Measurements from ENCODE around the gene LIPA.
A peak's percentile ranks its signal among the peaks of the same experiment; 100 is the strongest.
"Not testable (repeated sequence)": the region's sequence is repeated elsewhere in the genome, so short reads cannot be mapped to it uniquely, and the experiment has no call there.

Gene LIPA

GRCh38 chr10:89285303-89285702 is 33.7 kb upstream of the LIPA start:
- Histone ChIP-seq H3K4me2 (ENCODE audit: low read length, poor library complexity, severe bottlenecking) (peak overlapping the region; percentile 34), H3K18ac (ENCODE audit: low read depth in 1 of 2, low read length in 2 of 2) (peak overlapping the region in 1 of 2 experiments; percentile 68), H3K9ac (ENCODE audit: low read length) (peak overlapping the region; percentile 90), H3K27ac (ENCODE audit: low read length, poor library complexity, severe bottlenecking) (peak overlapping the region; percentile 87), H3K4me1 (ENCODE audit: control insufficient read depth, insufficient read depth, low read depth, low read length) (peaks cover 10% of the 10 kb centered on the region), H2BK12ac (ENCODE audit: low read length in 2 of 2) (peak overlapping the region in 1 of 2 experiments; percentile 48), H4K8ac (ENCODE audit: low read length) (peak overlapping the region; percentile 54), H2AK5ac (ENCODE audit: low read length, severe bottlenecking) (peak overlapping the region; percentile 54)
- not testable (repeated sequence) for H4K91ac ChIP-seq (ENCODE audit: low read length); DNase-seq; H2AFZ ChIP-seq (ENCODE audit: low read depth, low read length); H3K14ac ChIP-seq (ENCODE audit: low read length in 2 of 2); H3K9me3 ChIP-seq (ENCODE audit: control insufficient read depth, low read length); H2BK15ac ChIP-seq (ENCODE audit: low read depth, poor library complexity, severe bottlenecking); H3K4ac ChIP-seq (ENCODE audit: low read depth in 1 of 2, low read length in 2 of 2); H2BK120ac ChIP-seq (ENCODE audit: low read depth, low read length); H3K27me3 ChIP-seq (ENCODE audit: control insufficient read depth in 1 of 2, insufficient read depth in 1 of 2, low read length in 2 of 2); H3K79me1 ChIP-seq (replicated peaks; ENCODE audit: low read length, poor library complexity, severe bottlenecking); H3K4me3 ChIP-seq (ENCODE audit: insufficient read depth in 1 of 2, low read depth in 1 of 2, low read length in 2 of 2); H3K36me3 ChIP-seq (ENCODE audit: control insufficient read depth in 1 of 2, insufficient read depth in 2 of 2, low read depth in 1 of 2, low read length in 2 of 2); H3K23ac ChIP-seq (ENCODE audit: low read length in 2 of 2); H2BK5ac ChIP-seq (ENCODE audit: low read depth, low read length, poor library complexity, severe bottlenecking)
- whole genome bisulfite sequencing, result 67% methylated on average over 4 of the region's 4 CpGs

DNA sequence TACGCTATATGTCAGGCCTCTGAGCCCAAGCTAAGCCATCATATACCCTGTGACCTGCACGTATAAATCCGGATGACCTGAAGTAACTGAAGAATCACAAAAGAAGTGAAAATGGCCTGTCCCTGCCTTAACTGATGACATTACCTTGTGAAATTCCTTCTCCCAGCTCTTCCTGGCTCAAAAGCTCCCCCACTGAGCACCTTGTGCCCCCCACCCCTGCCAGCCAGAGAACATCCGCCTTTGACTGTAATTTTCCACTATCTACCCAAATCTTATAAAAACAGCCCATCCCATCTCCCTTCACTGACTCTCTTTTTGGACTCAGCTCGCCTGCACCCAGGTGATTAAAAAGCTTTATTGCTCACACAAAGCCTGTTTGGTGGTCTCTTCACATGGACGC is 33.1 kb upstream of the LIPA start:
- Histone ChIP-seq H2BK5ac (ENCODE audit: low read depth, low read length, poor library complexity, severe bottlenecking) (peak overlapping the region; percentile 73), H3K9ac (ENCODE audit: low read length) (peak overlapping the region; percentile 90), H3K18ac (ENCODE audit: low read depth in 1 of 2, low read length in 2 of 2) (peak overlapping the region; percentile 52 to 54), H3K4me2 (ENCODE audit: low read length, poor library complexity, severe bottlenecking) (peak overlapping the region; percentile 50), H3K4me1 (ENCODE audit: control insufficient read depth, insufficient read depth, low read depth, low read length) (peaks cover 10% of the 10 kb centered on the region), H2AK5ac (ENCODE audit: low read length, severe bottlenecking) (peak overlapping the region; percentile 73), H3K14ac (ENCODE audit: low read length in 2 of 2) (peak overlapping the region in 1 of 2 experiments; percentile 15), H3K27ac (ENCODE audit: low read length, poor library complexity, severe bottlenecking) (peak overlapping the region; percentile 87), H4K91ac (ENCODE audit: low read length) (peak overlapping the region; percentile 39)
- not testable (repeated sequence) for H4K8ac ChIP-seq (ENCODE audit: low read length); DNase-seq; H3K27me3 ChIP-seq (ENCODE audit: control insufficient read depth in 1 of 2, insufficient read depth in 1 of 2, low read length in 2 of 2); H3K23ac ChIP-seq (ENCODE audit: low read length in 2 of 2); H2BK120ac ChIP-seq (ENCODE audit: low read depth, low read length); H3K4me3 ChIP-seq (ENCODE audit: insufficient read depth in 1 of 2, low read depth in 1 of 2, low read length in 2 of 2); H3K36me3 ChIP-seq (ENCODE audit: control insufficient read depth in 1 of 2, insufficient read depth in 2 of 2, low read depth in 1 of 2, low read length in 2 of 2); H3K9me3 ChIP-seq (ENCODE audit: control insufficient read depth, low read length); H2BK15ac ChIP-seq (ENCODE audit: low read depth, poor library complexity, severe bottlenecking); H3K4ac ChIP-seq (ENCODE audit: low read depth in 1 of 2, low read length in 2 of 2); H3K79me1 ChIP-seq (replicated peaks; ENCODE audit: low read length, poor library complexity, severe bottlenecking); H2BK12ac ChIP-seq (ENCODE audit: low read length in 2 of 2); H2AFZ ChIP-seq (ENCODE audit: low read depth, low read length)
- WGBS, result 80% methylated on average over 6 of the region's 6 CpGs

DNA sequence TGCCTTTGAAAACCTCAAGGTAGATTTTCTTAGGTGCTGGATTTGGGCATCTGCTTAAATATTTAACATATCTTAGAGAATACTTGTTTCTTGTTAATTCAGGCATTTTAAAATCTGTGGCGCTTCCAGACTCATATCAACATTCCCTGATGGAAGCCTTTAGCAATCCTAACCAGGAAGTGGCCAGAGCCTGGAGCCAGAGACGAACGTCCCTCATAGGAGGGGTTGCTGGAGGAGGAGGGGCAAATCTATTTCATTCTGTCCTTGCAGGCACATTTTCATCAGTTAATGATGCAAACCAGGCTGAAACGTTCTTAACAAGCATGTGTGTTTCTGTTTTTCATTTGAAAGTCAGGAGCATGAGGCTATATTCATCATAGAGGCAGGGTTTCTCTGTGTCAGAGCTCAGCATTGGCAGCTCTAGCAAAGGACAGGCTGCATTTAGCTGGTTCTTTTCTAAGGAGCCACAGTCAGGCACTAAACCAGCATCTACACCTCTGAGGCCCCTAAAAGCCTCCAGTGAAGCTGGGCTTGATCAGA is 32.4 kb upstream of the LIPA start:
- Histone ChIP-seq H4K8ac (ENCODE audit: low read length) (peak overlapping the region; percentile 91), H3K27me3 (ENCODE audit: control insufficient read depth in 1 of 2, insufficient read depth in 1 of 2, low read length in 2 of 2) (no peaks in the 10 kb centered on the region), H2BK15ac (ENCODE audit: low read depth, poor library complexity, severe bottlenecking) (no peak overlapping the region), H3K9ac (ENCODE audit: low read length) (peak overlapping the region; percentile 90), H3K36me3 (ENCODE audit: control insufficient read depth in 1 of 2, insufficient read depth in 2 of 2, low read depth in 1 of 2, low read length in 2 of 2) (no peaks in the 10 kb centered on the region), H3K79me1 (replicated peaks; ENCODE audit: low read length, poor library complexity, severe bottlenecking) (no peaks in the 10 kb centered on the region), H3K23ac (ENCODE audit: low read length in 2 of 2) (no peak overlapping the region), H3K4ac (ENCODE audit: low read depth in 1 of 2, low read length in 2 of 2) (peak overlapping the region; percentile 49 to 94), H4K91ac (ENCODE audit: low read length) (no peak overlapping the region), H3K18ac (ENCODE audit: low read depth in 1 of 2, low read length in 2 of 2) (peak overlapping the region in 1 of 2 experiments; percentile 37), H2AK5ac (ENCODE audit: low read length, severe bottlenecking) (no peak overlapping the region), H3K4me3 (ENCODE audit: insufficient read depth in 1 of 2, low read depth in 1 of 2, low read length in 2 of 2) (peak overlapping the region in 1 of 2 experiments; percentile 51), H3K4me2 (ENCODE audit: low read length, poor library complexity, severe bottlenecking) (peak overlapping the region; percentile 50), H2AFZ (ENCODE audit: low read depth, low read length) (no peak overlapping the region), H3K9me3 (ENCODE audit: control insufficient read depth, low read length) (no peaks in the 10 kb centered on the region), H2BK5ac (ENCODE audit: low read depth, low read length, poor library complexity, severe bottlenecking) (peak overlapping the region; percentile 87), H2BK120ac (ENCODE audit: low read depth, low read length) (peak overlapping the region; percentile 54), H3K4me1 (ENCODE audit: control insufficient read depth, insufficient read depth, low read depth, low read length) (peaks cover 10% of the 10 kb centered on the region), H3K27ac (ENCODE audit: low read length, poor library complexity, severe bottlenecking) (peak overlapping the region; percentile 99), H3K14ac (ENCODE audit: low read length in 2 of 2) (peak overlapping the region in 1 of 2 experiments; percentile 3), H2BK12ac (ENCODE audit: low read length in 2 of 2) (no peak overlapping the region)
- WGBS, result 0% methylated on average over 3 of the region's 4 CpGs
- DNase-seq, result peak; percentile 87

DNA sequence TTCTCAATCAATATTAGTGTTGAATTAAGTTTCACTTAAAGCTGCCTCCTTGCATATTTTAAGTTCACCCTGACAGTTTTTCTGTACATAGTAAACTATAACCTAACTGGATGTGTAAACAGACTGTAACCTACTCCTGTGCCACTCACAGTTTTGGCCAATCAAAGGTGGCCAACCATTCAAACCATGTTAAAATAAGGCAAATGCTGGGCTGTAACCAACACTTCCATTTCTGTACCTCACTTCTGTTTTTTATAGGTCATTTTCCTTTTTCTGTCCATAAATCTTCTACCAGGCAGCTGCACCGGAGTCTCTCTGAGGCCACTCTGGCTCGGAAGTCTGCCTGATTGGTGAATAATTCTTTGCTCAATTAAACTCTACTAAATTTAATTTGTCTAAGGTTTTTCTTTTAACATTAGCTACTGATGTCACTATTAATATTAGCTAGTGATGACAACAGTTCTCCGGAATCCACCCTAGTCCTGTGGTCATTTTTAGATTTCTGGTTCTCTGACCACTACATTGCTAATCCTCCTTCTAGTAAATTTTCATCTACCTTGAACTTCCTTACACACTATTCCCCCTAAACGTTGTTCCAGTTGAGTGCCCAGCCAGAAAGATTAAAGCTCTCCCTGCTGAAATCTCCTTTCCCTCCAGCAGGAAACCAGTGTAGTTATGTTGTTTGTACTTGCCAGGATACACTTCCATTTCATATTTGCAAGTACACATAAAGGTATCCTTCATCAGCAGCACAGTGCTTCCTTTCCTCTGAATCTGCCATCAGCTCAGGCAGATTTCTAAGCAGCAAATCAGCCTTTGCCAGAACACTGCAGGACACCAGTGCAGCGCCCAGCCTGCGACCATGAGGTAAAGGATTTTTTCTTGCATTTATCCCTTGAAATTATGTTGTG is 31.7 kb upstream of the LIPA start:
- H3K4me3 ChIP-seq (ENCODE audit: insufficient read depth in 1 of 2, low read depth in 1 of 2, low read length in 2 of 2), result peak overlapping the region in 1 of 2 experiments; percentile 51
- no peaks in the 10 kb centered on the region for H3K27me3 ChIP-seq (ENCODE audit: control insufficient read depth in 1 of 2, insufficient read depth in 1 of 2, low read length in 2 of 2)
- H3K4me1 ChIP-seq (ENCODE audit: control insufficient read depth, insufficient read depth, low read depth, low read length), result peaks cover 10% of the 10 kb centered on the region
- H3K18ac ChIP-seq (ENCODE audit: low read depth in 1 of 2, low read length in 2 of 2), result peak overlapping the region; percentile 86 to 88
- H3K27ac ChIP-seq (ENCODE audit: low read length, poor library complexity, severe bottlenecking), result peak overlapping the region; percentile 99
- H4K91ac ChIP-seq (ENCODE audit: low read length), result peak overlapping the region; percentile 88
- H2BK15ac ChIP-seq (ENCODE audit: low read depth, poor library complexity, severe bottlenecking), result no peak overlapping the region
- H3K79me1 ChIP-seq (replicated peaks; ENCODE audit: low read length, poor library complexity, severe bottlenecking), result no peaks in the 10 kb centered on the region
- H2BK5ac ChIP-seq (ENCODE audit: low read depth, low read length, poor library complexity, severe bottlenecking), result peak overlapping the region; percentile 87
- H3K9me3 ChIP-seq (ENCODE audit: control insufficient read depth, low read length), result no peaks in the 10 kb centered on the region
- H2AK5ac ChIP-seq (ENCODE audit: low read length, severe bottlenecking), result no peak overlapping the region
- H3K36me3 ChIP-seq (ENCODE audit: control insufficient read depth in 1 of 2, insufficient read depth in 2 of 2, low read depth in 1 of 2, low read length in 2 of 2), result no peaks in the 10 kb centered on the region
- H3K4ac ChIP-seq (ENCODE audit: low read depth in 1 of 2, low read length in 2 of 2), result peak overlapping the region; percentile 49 to 94
- H3K23ac ChIP-seq (ENCODE audit: low read length in 2 of 2), result no peak overlapping the region
- DNase-seq, result peak; percentile 61
- H2BK120ac ChIP-seq (ENCODE audit: low read depth, low read length), result peak overlapping the region; percentile 54
- peak overlapping the region; percentile 75 to 93 for H2BK12ac ChIP-seq (ENCODE audit: low read length in 2 of 2)
- WGBS, result 23% methylated on average over 5 of the region's 6 CpGs
- peak overlapping the region; percentile 91 for H4K8ac ChIP-seq (ENCODE audit: low read length)
- no peak overlapping the region for H2AFZ ChIP-seq (ENCODE audit: low read depth, low read length)
- H3K4me2 ChIP-seq (ENCODE audit: low read length, poor library complexity, severe bottlenecking), result peak overlapping the region; percentile 50
- peak overlapping the region; percentile 90 for H3K9ac ChIP-seq (ENCODE audit: low read length)
- H3K14ac ChIP-seq (ENCODE audit: low read length in 2 of 2), result no peak overlapping the region
